Ascending aorta (tissue), 2 donors: ENCODE measurements around the gene MGST2. TPM values are rescaled to one million over a fixed set of nuclear protein-coding genes. Genes with fewer than 3 reads are reported as not detected.

Experiments
- DNase-seq, 2 donors: peaks; one replicate each; pipeline ENCODE4 v3.0.0-alpha.2; 2019; ENCODE audit warnings: low spot score in 2 of 2
- H3K27ac ChIP-seq, 2 donors: fragments of 200-600 bp; sonication (generic); one replicate each; pipeline ENCODE4 v1.5.1; 2016 to 2017; ENCODE audit warnings: mild to moderate bottlenecking in 1 of 2
- H3K27me3 ChIP-seq: fragments of 200-600 bp; sonication (generic); one replicate; pipeline ENCODE4 v1.5.1; 2017
- H3K36me3 ChIP-seq, 2 donors: fragments of 200-600 bp; sonication (generic); one replicate each; pipeline ENCODE4 v1.5.1; 2016
- H3K4me1 ChIP-seq, 2 donors: fragments of 200-600 bp; sonication (generic); one replicate each; pipeline ENCODE4 v1.5.1; 2016 to 2017; ENCODE audit warnings: mild to moderate bottlenecking in 1 of 2
- H3K4me3 ChIP-seq, 2 donors: fragments of 200-600 bp; sonication (generic); one replicate each; pipeline ENCODE4 v1.5.1; 2016 to 2017; ENCODE audit warnings: mild to moderate bottlenecking in 1 of 2
- H3K9me3 ChIP-seq, 2 donors: fragments of 200-600 bp; sonication (generic); one replicate each; pipeline ENCODE4 v1.5.1; 2016
- CTCF ChIP-seq, 3 experiments: fragments of 200-600 bp in 2 of 3; fragments of 450-650 bp in 1 of 3; sonication (generic) in 2 of 3; IDR thresholded peaks; one replicate each; pipeline ENCODE4 v1.5.1; 2016 to 2019; ENCODE audit warnings: antibody characterized with exemption in 3 of 3, mild to moderate bottlenecking in 1 of 3, moderate library complexity in 1 of 3
- intact Hi-C: fragments of 100-400 bp; cut with DNase I; formaldehyde crosslinking; loops from one replicate; pipeline ENCODE4 v1.15.1; 2023
- total RNA-seq: library from RNA; depleted of rRNA; stranded (reverse); fragments of >200 nt; gene quantifications from one replicate; pipeline ENCODE4 v1.1.0, GENCODE V29; 2016

The MGST2 gene
- total RNA-seq, 1 donor from 2014 or later, result 34.4 TPM

- peaks cover 0 to 10% of the 10 kb centered on the region in 2 donors for H3K4me1 ChIP-seq
- intact Hi-C loops, result loop anchor here (1.0 to 10.0 kb wide), 2 partner anchors 77 to 622 kb away; no protein-coding TSS in a partner anchor
- H3K27me3 ChIP-seq, result no peaks in the 10 kb centered on the region
- DNase-seq, result peak in 1 of 2 donors; percentile 72
- no peaks in the 10 kb centered on the region for H3K9me3 ChIP-seq
- no peak overlapping the region for H3K27ac ChIP-seq
- H3K36me3 ChIP-seq, result no peaks in the 10 kb centered on the region
- H3K4me3 ChIP-seq, result peak overlapping the region in 1 of 2 donors; percentile 22
- TF ChIP-seq CTCF (IDR thresholded peaks at IDR 0.05), result peak; percentile 63 to 82 (median 82)
These were observed 8.8 kb upstream of the MGST2 start for GRCh38 chr4:139656614-139657486.

- Histone ChIP-seq H3K27ac (peak overlapping the region; percentile 13 to 45), H3K4me3 (no peak overlapping the region), H3K4me1 (peaks cover 0 to 10% of the 10 kb centered on the region in 2 donors), H3K36me3 (no peaks in the 10 kb centered on the region), H3K27me3 (no peaks in the 10 kb centered on the region), H3K9me3 (no peaks in the 10 kb centered on the region)
- intact Hi-C loops, result loop anchor here (10.0 kb wide), 1 partner anchor 623 kb away; no protein-coding TSS in a partner anchor
- TF ChIP-seq CTCF (IDR thresholded peaks at IDR 0.05), result no peak
- DNase-seq, result no peak
These were observed 7.4 kb upstream of the MGST2 start for GRCh38 chr4:139658185-139658584.

GRCh38 chr4:139658586-139659382, 6.8 kb upstream of the MGST2 start:
- H3K27me3 ChIP-seq, result no peaks in the 10 kb centered on the region
- DNase-seq, result no peak
- no peak for TF ChIP-seq CTCF (IDR thresholded peaks at IDR 0.05)
- no peaks in the 10 kb centered on the region for H3K36me3 ChIP-seq
- no peaks in the 10 kb centered on the region for H3K9me3 ChIP-seq
- peaks cover 0 to 10% of the 10 kb centered on the region in 2 donors for H3K4me1 ChIP-seq
- intact Hi-C loops, result loop anchor here (10.0 kb wide), 1 partner anchor 624 kb away; no protein-coding TSS in a partner anchor
- H3K27ac ChIP-seq, result no peak overlapping the region
- no peak overlapping the region for H3K4me3 ChIP-seq

GRCh38 chr4:139659735-139660424, 5.7 kb upstream of the MGST2 start:
- intact Hi-C loops, result loop anchor here (10.0 kb wide), 1 partner anchor 625 kb away; no protein-coding TSS in a partner anchor
- Histone ChIP-seq H3K4me1 (peaks cover 0 to 10% of the 10 kb centered on the region in 2 donors), H3K27ac (no peak overlapping the region), H3K4me3 (no peak overlapping the region), H3K27me3 (no peaks in the 10 kb centered on the region), H3K9me3 (no peaks in the 10 kb centered on the region), H3K36me3 (no peaks in the 10 kb centered on the region)
- no peak for TF ChIP-seq CTCF (IDR thresholded peaks at IDR 0.05)
- no peak for DNase-seq

- DNase-seq, result no peak
- Histone ChIP-seq H3K36me3 (no peaks in the 10 kb centered on the region), H3K4me1 (peaks cover 2 to 12% of the 10 kb centered on the region in 2 donors), H3K27me3 (no peaks in the 10 kb centered on the region), H3K9me3 (no peaks in the 10 kb centered on the region), H3K4me3 (no peak overlapping the region), H3K27ac (no peak overlapping the region)
- TF ChIP-seq CTCF (IDR thresholded peaks at IDR 0.05), result no peak
- intact Hi-C loops, result no loop called here
These were observed 5.0 kb upstream of the MGST2 start for GRCh38 chr4:139660568-139661043.
